CD14-positive monocyte (primary cell): ENCODE results near the gene FHIT. TPM values are rescaled to one million over a fixed set of nuclear protein-coding genes. Genes with fewer than 3 reads are reported as not detected.

Experiments used
- DNase-seq, 3 donors: peaks; one replicate each; pipeline ENCODE4 v3.0.0-alpha.2; 2011 to 2022
- H2AFZ ChIP-seq: 2 replicates; pipeline ENCODE4 v1.6.0; 2012; ENCODE audit warnings: mild to moderate bottlenecking, low read depth, low read length, inconsistent platforms; ENCODE audit not compliant: insufficient read depth, poor library complexity, severe bottlenecking
- H3K27ac ChIP-seq, 2 donors: 1 replicate in 1 of 2; 2 replicates in 1 of 2; pipeline ENCODE4 v1.5.1; 2012 to 2013; ENCODE audit warnings: low read length in 2 of 2, control low read depth in 1 of 2, inconsistent platforms in 1 of 2, low read depth in 1 of 2, mild to moderate bottlenecking in 1 of 2
- H3K27me3 ChIP-seq, 2 donors: one replicate each; pipeline versions ENCODE4 v1.6.0 to v1.6.1; 2011 to 2013; ENCODE audit warnings: low read length in 2 of 2; ENCODE audit not compliant: control insufficient read depth in 2 of 2, insufficient read depth in 2 of 2
- H3K36me3 ChIP-seq, 2 donors: replicated peaks in 1 of 2; 1 replicate in 1 of 2; 2 replicates in 1 of 2; pipeline versions ENCODE4 v1.5.1 to v1.6.1; 2012 to 2013; ENCODE audit warnings: low read length in 2 of 2, control low read depth in 1 of 2, inconsistent platforms in 1 of 2, mild to moderate bottlenecking in 1 of 2; ENCODE audit not compliant: insufficient read depth in 2 of 2, control insufficient read depth in 1 of 2
- H3K4me1 ChIP-seq, 2 donors: 1 replicate in 1 of 2; 2 replicates in 1 of 2; pipeline versions ENCODE4 v1.5.1 to v1.6.1; 2012 to 2013; ENCODE audit warnings: low read length in 2 of 2, control low read depth in 1 of 2, inconsistent platforms in 1 of 2, mild to moderate bottlenecking in 1 of 2, moderate library complexity in 1 of 2; ENCODE audit not compliant: insufficient read depth in 2 of 2, control insufficient read depth in 1 of 2
- H3K4me2 ChIP-seq: replicated peaks from 2 replicates; pipeline ENCODE3; 2012; ENCODE audit warnings: low read length, moderate library complexity, mild to moderate bottlenecking; ENCODE audit not compliant: poor library complexity, severe bottlenecking; ENCODE audit errors: extremely low read depth
- H3K4me3 ChIP-seq, 3 experiments: fragments of 200-600 bp in 1 of 3; sonication (generic) in 1 of 3; replicated peaks in 1 of 3; 1 replicate in 2 of 3; 2 replicates in 1 of 3; pipeline ENCODE4 v1.5.1; 2011 to 2013; ENCODE audit warnings: low read length in 3 of 3, mild to moderate bottlenecking in 3 of 3, control low read depth in 2 of 3, low read depth in 2 of 3, inconsistent platforms in 1 of 3, moderate library complexity in 1 of 3
- H3K79me2 ChIP-seq: 2 replicates; pipeline ENCODE4 v1.6.0; 2012; ENCODE audit warnings: mild to moderate bottlenecking, control low read depth, inconsistent platforms, low read length, moderate library complexity; ENCODE audit not compliant: insufficient read depth
- H3K9ac ChIP-seq: 2 replicates; pipeline ENCODE4 v1.6.0; 2017; ENCODE audit warnings: low read length, mild to moderate bottlenecking; ENCODE audit not compliant: insufficient read depth, poor library complexity, severe bottlenecking
- H3K9me3 ChIP-seq, 2 donors: replicated peaks in 1 of 2; 1 replicate in 1 of 2; 2 replicates in 1 of 2; pipeline versions ENCODE4 v1.5.1 to v1.6.1; 2012 to 2013; ENCODE audit warnings: low read length in 2 of 2, control low read depth in 1 of 2; ENCODE audit not compliant: control insufficient read depth in 1 of 2, insufficient read depth in 1 of 2
- H4K20me1 ChIP-seq: 2 replicates; pipeline ENCODE4 v1.6.0; 2012; ENCODE audit warnings: mild to moderate bottlenecking, low read length, control low read depth, moderate library complexity; ENCODE audit not compliant: insufficient read depth
- H3K27ac Mint-ChIP-seq, 7 donors: one replicate each; pipeline ENCODE4 v1.8.0; 2020; ENCODE audit warnings: mild to moderate bottlenecking in 7 of 7, mixed read lengths in 7 of 7, moderate library complexity in 6 of 7, inconsistent platforms in 2 of 7
- H3K27me3 Mint-ChIP-seq, 3 donors: one replicate each; pipeline ENCODE4 v1.8.0; 2021 to 2022; ENCODE audit warnings: low read depth in 3 of 3, mild to moderate bottlenecking in 3 of 3, mixed read lengths in 3 of 3, moderate library complexity in 3 of 3, inconsistent platforms in 1 of 3
- H3K36me3 Mint-ChIP-seq, 2 donors: one replicate each; pipeline ENCODE4 v1.8.0; 2020; ENCODE audit warnings: mixed read lengths in 2 of 2, inconsistent platforms in 1 of 2, mild to moderate bottlenecking in 1 of 2
- H3K4me1 Mint-ChIP-seq: one replicate; pipeline ENCODE4 v1.8.0; 2020; ENCODE audit warnings: mild to moderate bottlenecking, mixed read lengths
- H3K4me3 Mint-ChIP-seq, 2 donors: one replicate each; pipeline ENCODE4 v1.8.0; 2020; ENCODE audit warnings: mild to moderate bottlenecking in 2 of 2, mixed read lengths in 2 of 2, moderate library complexity in 1 of 2
- H3K9me3 Mint-ChIP-seq, 7 donors: one replicate each; pipeline ENCODE4 v1.8.0; 2020 to 2022; ENCODE audit warnings: mixed read lengths in 7 of 7, mild to moderate bottlenecking in 6 of 7, moderate library complexity in 6 of 7, inconsistent platforms in 2 of 7
- WGBS: methylation state at CpG from one replicate; pipeline ENCODE4 v1.1.5; 2013; ENCODE audit warnings: missing lambda C conversion rate; ENCODE audit not compliant: insufficient coverage; 5-methylcytosine and 5-hydroxymethylcytosine counted together
- intact Hi-C, 2 donors: fragments of 100-400 bp; cut with micrococcal nuclease; formaldehyde crosslinking; loops; one replicate each; pipeline versions ENCODE4 v1.15.0 to v1.15.1; 2023
- polyA plus RNA-seq, 3 donors: library from polyadenylated mRNA; depleted of rRNA in 1 of 3; unstranded in 2 of 3; stranded (reverse) in 1 of 3; fragments of 300-500 nt in 2 of 3; fragments of >200 nt in 1 of 3; fragmentation: Illumina TruSeq in 2 of 3; gene quantifications; 1 replicate in 2 of 3; 2 replicates in 1 of 3; pipeline ENCODE4 v1.2.3, GENCODE V29; 2012 to 2021
- TF ChIP-seq, protein P1 (sequence below): fragments of 200-600 bp; IDR thresholded peaks from one replicate; pipeline ENCODE4 v1.8.0; 2022; ENCODE audit warnings: antibody characterized with exemption, mild to moderate bottlenecking

FHIT gene
- polyA plus RNA-seq, 3 donors = 1.7 to 3.4 (median 3.2) TPM

DNA sequence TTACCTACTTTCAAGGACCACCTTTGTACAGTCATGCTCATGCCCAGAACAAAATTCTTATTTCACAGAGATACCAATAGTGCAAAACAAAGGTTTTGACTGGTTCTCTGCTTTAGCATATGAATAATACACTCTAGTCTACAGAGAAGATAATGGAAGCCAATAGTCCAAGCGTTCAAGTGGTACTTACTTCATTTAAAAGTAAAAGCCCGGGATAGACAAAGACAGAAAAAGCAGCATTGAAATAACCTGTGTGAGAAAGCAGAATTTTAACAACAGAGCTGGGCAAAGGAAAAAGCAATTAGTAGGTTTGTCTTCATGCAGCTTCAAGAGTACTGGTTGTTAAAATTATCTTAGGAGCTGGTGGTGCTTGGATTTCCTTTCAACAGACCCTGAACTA lies 848.3 kb downstream of the FHIT start:
- no peaks in the 10 kb centered on the region for H3K4me1 ChIP-seq
- no peak overlapping the region for H3K4me3 ChIP-seq
- H3K9me3 Mint-ChIP-seq = peaks cover 0 to 6% (median 4%) of the 10 kb centered on the region in 7 donors
- TF ChIP-seq, protein P1, sequence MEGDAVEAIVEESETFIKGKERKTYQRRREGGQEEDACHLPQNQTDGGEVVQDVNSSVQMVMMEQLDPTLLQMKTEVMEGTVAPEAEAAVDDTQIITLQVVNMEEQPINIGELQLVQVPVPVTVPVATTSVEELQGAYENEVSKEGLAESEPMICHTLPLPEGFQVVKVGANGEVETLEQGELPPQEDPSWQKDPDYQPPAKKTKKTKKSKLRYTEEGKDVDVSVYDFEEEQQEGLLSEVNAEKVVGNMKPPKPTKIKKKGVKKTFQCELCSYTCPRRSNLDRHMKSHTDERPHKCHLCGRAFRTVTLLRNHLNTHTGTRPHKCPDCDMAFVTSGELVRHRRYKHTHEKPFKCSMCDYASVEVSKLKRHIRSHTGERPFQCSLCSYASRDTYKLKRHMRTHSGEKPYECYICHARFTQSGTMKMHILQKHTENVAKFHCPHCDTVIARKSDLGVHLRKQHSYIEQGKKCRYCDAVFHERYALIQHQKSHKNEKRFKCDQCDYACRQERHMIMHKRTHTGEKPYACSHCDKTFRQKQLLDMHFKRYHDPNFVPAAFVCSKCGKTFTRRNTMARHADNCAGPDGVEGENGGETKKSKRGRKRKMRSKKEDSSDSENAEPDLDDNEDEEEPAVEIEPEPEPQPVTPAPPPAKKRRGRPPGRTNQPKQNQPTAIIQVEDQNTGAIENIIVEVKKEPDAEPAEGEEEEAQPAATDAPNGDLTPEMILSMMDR = no peak
- H3K27ac Mint-ChIP-seq = no peak overlapping the region
- no peak for DNase-seq
- no peak overlapping the region for H2AFZ ChIP-seq
- H3K9me3 ChIP-seq = peaks cover 0 to 8% of the 10 kb centered on the region in 2 donors
- H3K4me3 Mint-ChIP-seq = no peak overlapping the region
- H3K27me3 Mint-ChIP-seq = peaks cover 0 to 1% (median 0%) of the 10 kb centered on the region in 3 donors
- peaks cover 5% of the 10 kb centered on the region for H3K4me1 Mint-ChIP-seq
- no peaks in the 10 kb centered on the region for H3K79me2 ChIP-seq
- 88% methylated on average over 2 of the region's 2 CpGs for WGBS
- no peak overlapping the region for H3K27ac ChIP-seq
- H3K36me3 ChIP-seq = no peaks in the 10 kb centered on the region
- intact Hi-C loops = no loop called here
- H3K36me3 Mint-ChIP-seq = no peaks in the 10 kb centered on the region
- no peaks in the 10 kb centered on the region for H4K20me1 ChIP-seq
- H3K27me3 ChIP-seq = no peaks in the 10 kb centered on the region
- no peak overlapping the region for H3K4me2 ChIP-seq
- no peak overlapping the region for H3K9ac ChIP-seq

DNA sequence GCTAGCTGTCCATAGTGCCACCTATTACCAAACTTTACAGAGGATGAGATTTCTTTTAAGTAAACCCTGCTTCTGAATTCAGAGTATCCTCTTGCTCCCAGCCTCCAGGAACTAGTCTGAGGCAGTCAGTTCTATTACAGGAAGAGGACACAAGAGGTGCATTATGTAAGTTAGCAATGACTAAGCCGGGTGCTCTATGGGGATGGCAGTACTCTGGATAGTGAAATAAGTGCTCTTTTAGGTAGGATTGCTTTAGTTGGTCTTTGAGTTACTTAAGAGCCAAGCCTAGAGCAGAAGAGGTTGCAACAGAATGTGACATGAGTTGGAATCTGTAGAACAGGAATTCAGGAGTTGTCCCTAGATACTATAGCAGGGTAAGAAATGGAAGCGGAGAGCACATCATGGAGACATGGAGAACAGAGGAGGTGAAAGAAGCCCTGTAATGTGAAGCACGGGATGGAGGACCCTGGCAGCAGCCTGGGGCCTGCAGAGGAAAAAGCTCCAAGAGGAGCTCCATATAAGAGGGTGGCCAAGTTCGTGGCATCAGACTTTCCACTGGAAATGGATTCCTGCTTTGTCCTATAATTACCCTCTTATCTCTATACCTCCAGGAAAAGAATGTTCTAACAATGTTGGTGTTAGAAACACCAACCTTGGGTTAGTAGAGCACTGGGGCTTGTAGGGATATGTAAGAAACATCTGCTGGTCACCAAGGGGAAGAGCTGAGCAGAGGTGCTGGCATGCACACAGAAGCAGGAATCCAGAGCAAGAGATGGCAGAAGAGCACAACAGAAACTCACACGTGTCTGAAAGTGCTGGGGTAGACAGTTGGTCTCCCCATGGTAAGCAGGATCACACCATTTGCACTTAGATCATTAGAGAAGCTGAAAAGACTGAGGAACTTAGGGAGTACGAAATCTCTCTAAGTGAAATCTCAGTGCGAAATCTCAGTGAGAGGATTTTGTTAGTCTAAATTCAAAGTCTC lies 851.1 kb downstream of the FHIT start:
- no peak overlapping the region for H3K27ac ChIP-seq
- H3K36me3 ChIP-seq = no peaks in the 10 kb centered on the region
- no peak for DNase-seq
- WGBS = 83% methylated on average over 3 of the region's 7 CpGs
- H4K20me1 ChIP-seq = no peaks in the 10 kb centered on the region
- H3K4me2 ChIP-seq = no peak overlapping the region
- no peaks in the 10 kb centered on the region for H3K79me2 ChIP-seq
- H3K27me3 Mint-ChIP-seq = peaks cover 0 to 3% (median 0%) of the 10 kb centered on the region in 3 donors
- no peak overlapping the region for H3K4me3 Mint-ChIP-seq
- TF ChIP-seq, protein P1 = no peak
- H3K36me3 Mint-ChIP-seq = no peaks in the 10 kb centered on the region
- H3K4me1 Mint-ChIP-seq = peaks cover 5% of the 10 kb centered on the region
- no peak overlapping the region for H3K27ac Mint-ChIP-seq
- H3K4me1 ChIP-seq = no peaks in the 10 kb centered on the region
- H3K9me3 ChIP-seq = peaks cover 0 to 3% of the 10 kb centered on the region in 2 donors
- intact Hi-C loops = no loop called here
- H3K27me3 ChIP-seq = no peaks in the 10 kb centered on the region
- H3K9me3 Mint-ChIP-seq = peaks cover 1 to 8% (median 6%) of the 10 kb centered on the region in 7 donors
- no peak overlapping the region for H2AFZ ChIP-seq
- no peak overlapping the region for H3K9ac ChIP-seq
- H3K4me3 ChIP-seq = no peak overlapping the region
